ENCODE measurements around the gene FTO. TPM values are rescaled to one million over a fixed set of nuclear protein-coding genes. Genes with fewer than 3 reads are reported as not detected.

The FTO gene
- total and polyA plus RNA-seq, 2 of the 8 experiments (the other 6 are each of a cell fraction or from before 2014, with no cell fraction given), result 34.5 to 59.8 TPM

DNA sequence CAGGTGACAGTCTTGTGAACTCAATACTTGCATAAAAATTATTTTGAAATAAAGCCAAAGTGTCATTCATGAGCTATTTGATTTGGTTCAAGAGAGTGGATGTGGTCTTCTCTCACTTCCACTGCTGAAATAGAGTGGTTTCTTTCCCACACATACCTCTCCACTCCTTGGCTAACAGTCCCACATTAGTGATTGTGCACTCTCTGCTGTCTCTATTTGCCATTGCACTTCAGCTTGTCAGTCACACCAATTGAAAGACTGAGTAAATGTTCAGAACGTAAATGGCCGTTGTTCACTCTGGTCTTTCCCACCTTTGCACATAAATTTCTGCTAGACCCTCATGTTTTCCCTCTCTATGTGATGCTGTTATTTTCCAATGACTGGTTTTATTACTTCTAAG is 197.5 kb downstream of the FTO start:
- no peaks in the 10 kb centered on the region; a peak in 1 of 4 replicates for H3K79me2 ChIP-seq (ENCODE audit: control insufficient read depth in 1 of 2, insufficient read depth in 2 of 2, low read length in 2 of 2)
- H3K9ac ChIP-seq (replicated peaks in 1 of 4; ENCODE audit: extremely low read depth in 1 of 4, low read depth in 3 of 4, low read length in 3 of 4), result no peak overlapping the region
- no peak overlapping the region for H2BK5ac ChIP-seq (ENCODE audit: low read depth, low read length)
- no peak overlapping the region for H2BK120ac ChIP-seq (replicated peaks; ENCODE audit: low read depth, low read length)
- no peak overlapping the region for H2AFZ ChIP-seq (ENCODE audit: low read length)
- H3K4me1 ChIP-seq (replicated peaks in 1 of 4; ENCODE audit: control insufficient read depth in 3 of 4, insufficient read depth in 4 of 4, low read length in 3 of 4), result no peaks in the 10 kb centered on the region
- no peaks in the 10 kb centered on the region; the same call in 1 of the 2 replicates for H3K23me2 ChIP-seq (ENCODE audit: low read depth, low read length)
- no peaks in the 10 kb centered on the region for H3K79me1 ChIP-seq (ENCODE audit: low read depth, low read length)
- no peak overlapping the region for H2BK20ac ChIP-seq (ENCODE audit: low read length)
- H3K36me3 ChIP-seq (ENCODE audit: control insufficient read depth in 2 of 4, insufficient read depth in 4 of 4, low read length in 3 of 4), result no peaks in the 10 kb centered on the region
- POLR2A ChIA-PET (ENCODE audit: partially characterized antibody), result no interaction called here
- TF ChIP-seq TBP (IDR thresholded peaks at IDR 0.05; ENCODE audit: low read depth, low read length), result no peak
- no peak for TF ChIP-seq FOSL1 (IDR thresholded peaks at IDR 0.05; ENCODE audit: insufficient read depth, low read depth, low read length)
- TF ChIP-seq, protein P1, sequence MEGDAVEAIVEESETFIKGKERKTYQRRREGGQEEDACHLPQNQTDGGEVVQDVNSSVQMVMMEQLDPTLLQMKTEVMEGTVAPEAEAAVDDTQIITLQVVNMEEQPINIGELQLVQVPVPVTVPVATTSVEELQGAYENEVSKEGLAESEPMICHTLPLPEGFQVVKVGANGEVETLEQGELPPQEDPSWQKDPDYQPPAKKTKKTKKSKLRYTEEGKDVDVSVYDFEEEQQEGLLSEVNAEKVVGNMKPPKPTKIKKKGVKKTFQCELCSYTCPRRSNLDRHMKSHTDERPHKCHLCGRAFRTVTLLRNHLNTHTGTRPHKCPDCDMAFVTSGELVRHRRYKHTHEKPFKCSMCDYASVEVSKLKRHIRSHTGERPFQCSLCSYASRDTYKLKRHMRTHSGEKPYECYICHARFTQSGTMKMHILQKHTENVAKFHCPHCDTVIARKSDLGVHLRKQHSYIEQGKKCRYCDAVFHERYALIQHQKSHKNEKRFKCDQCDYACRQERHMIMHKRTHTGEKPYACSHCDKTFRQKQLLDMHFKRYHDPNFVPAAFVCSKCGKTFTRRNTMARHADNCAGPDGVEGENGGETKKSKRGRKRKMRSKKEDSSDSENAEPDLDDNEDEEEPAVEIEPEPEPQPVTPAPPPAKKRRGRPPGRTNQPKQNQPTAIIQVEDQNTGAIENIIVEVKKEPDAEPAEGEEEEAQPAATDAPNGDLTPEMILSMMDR (IDR thresholded peaks at IDR 0.05; ENCODE audit: control extremely low read depth in 1 of 3, insufficient read depth in 1 of 3, low read depth in 1 of 3, low read length in 3 of 3), result no peak
- no peak for TF ChIP-seq SP2 (IDR thresholded peaks at IDR 0.05; ENCODE audit: low read length)
- no peak for TF ChIP-seq BCL11A (IDR thresholded peaks at IDR 0.05; ENCODE audit: low read depth in 2 of 2, low read length in 2 of 2)
- TF ChIP-seq SIRT6 (IDR thresholded peaks at IDR 0.05; ENCODE audit: low read length), result no peak
- no peak for TF ChIP-seq MAFK (IDR thresholded peaks at IDR 0.05; ENCODE audit: low read depth, low read length)
- TF ChIP-seq SP1 (IDR thresholded peaks at IDR 0.05; ENCODE audit: low read depth, low read length), result no peak
- TF ChIP-seq PHF8 (conservative IDR thresholded peaks at IDR 0.05; ENCODE audit: low read depth, low read length), result no peak
- no peak for TF ChIP-seq POLR2A (IDR thresholded peaks at IDR 0.05; ENCODE audit: control extremely low read depth in 1 of 2, low read depth in 2 of 2, low read length in 2 of 2)
- no peak for TF ChIP-seq CHD2 (IDR thresholded peaks at IDR 0.05; ENCODE audit: low read length)
- TF ChIP-seq NANOG (IDR thresholded peaks at IDR 0.05; ENCODE audit: insufficient read depth, low read depth, low read length, poor library complexity, severe bottlenecking), result no peak
- no peak overlapping the region for H4K91ac ChIP-seq (replicated peaks; ENCODE audit: insufficient read length, low read length)
- no peak for FAIRE-seq
- no peak overlapping the region for H3K23ac ChIP-seq (ENCODE audit: insufficient read length)
- DNase-seq (ENCODE audit: low read depth in 1 of 2, low spot score in 2 of 2), result no peak
- no peak overlapping the region for H2BK15ac ChIP-seq (ENCODE audit: low read length)
- H3K4me3 ChIP-seq (ENCODE audit: extremely low read depth in 1 of 4, insufficient read depth in 2 of 4, low read depth in 3 of 4, low read length in 4 of 4), result no peak overlapping the region
- H3K4ac ChIP-seq (replicated peaks; ENCODE audit: insufficient read length, low read depth, low read length), result no peak overlapping the region
- H4K8ac ChIP-seq (ENCODE audit: extremely low read depth, insufficient read depth, low read length), result no peak overlapping the region
- no peak overlapping the region for H3K14ac ChIP-seq (ENCODE audit: insufficient read length)
- no peaks in the 10 kb centered on the region for H3K9me3 ChIP-seq (ENCODE audit: insufficient read depth in 2 of 2, low read depth in 1 of 2, low read length in 1 of 2)
- H2BK12ac ChIP-seq (ENCODE audit: low read depth, low read length), result no peak overlapping the region
- no peak overlapping the region for H4K5ac ChIP-seq (ENCODE audit: insufficient read length, low read depth, low read length)
- no peak overlapping the region for H3K4me2 ChIP-seq (ENCODE audit: insufficient read depth in 1 of 2, low read depth in 2 of 2, low read length in 2 of 2)
- CTCF ChIA-PET (ENCODE audit: partially characterized antibody), result interaction anchor here (0.6 to 1.2 kb wide), 5 partner anchors 10 to 1493 kb away, joined by 3 to 4 read pairs (median 3); no protein-coding TSS in a partner anchor
- no peak overlapping the region for H3K18ac ChIP-seq (ENCODE audit: extremely low read depth, low read length)
- H4K20me1 ChIP-seq (replicated peaks in 1 of 2; ENCODE audit: control insufficient read depth in 1 of 2, insufficient read depth in 2 of 2, low read length in 2 of 2), result no peaks in the 10 kb centered on the region
- H3K27me3 ChIP-seq (replicated peaks in 1 of 4; ENCODE audit: control insufficient read depth in 3 of 4, extremely low read depth in 1 of 4, insufficient read depth in 3 of 4, low read length in 3 of 4), result no peaks in the 10 kb centered on the region
- 86% methylated on average over 2 of the region's 2 CpGs; no CpG with 5 or more reads in 1 of the 2 experiments for WGBS, 2 experiments (ENCODE audit: extremely low coverage in 1 of 2, insufficient coverage in 1 of 2, insufficient read length in 1 of 2, insufficient replicate concordance in 2 of 2, low coverage in 1 of 2, low lambda C conversion rate in 2 of 2, missing lambda C conversion rate in 1 of 2)
- no peak overlapping the region for H2AK5ac ChIP-seq (ENCODE audit: low read depth, low read length)
- H3K56ac ChIP-seq (replicated peaks; ENCODE audit: insufficient read length, low read depth, low read length), result no peak overlapping the region
- H3K27ac ChIP-seq (ENCODE audit: low read depth, low read length), result no peak overlapping the region

Data from H1 (cell line).